Measurements from ENCODE around the gene TDRD12.

TDRD12 gene

GRCh38 chr19:32868206-32868950, 148.8 kb downstream of the TDRD12 start:
- DNase-seq (ENCODE audit: low spot score) = no peak

- no peak for DNase-seq (ENCODE audit: low spot score)
Measured at GRCh38 chr19:32869369-32869965, 149.9 kb downstream of the TDRD12 start, which contains the start of gene SLC7A9. Gene SLC7A9, minus strand, starts transcription at chr19:32869767. Its CDS starts 1,233 bp downstream, at chr19:32868534.

- no peak for DNase-seq (ENCODE audit: low spot score)
Measured at GRCh38 chr19:32869966-32870573, 150.5 kb downstream of the TDRD12 start.

GRCh38 chr19:32870981-32871451, 151.4 kb downstream of the TDRD12 start:
- no peak for DNase-seq (ENCODE audit: low spot score)

- DNase-seq (ENCODE audit: low spot score) = no peak
Measured at GRCh38 chr19:32872391-32872790, 152.8 kb downstream of the TDRD12 start.

GRCh38 chr19:32873247-32873959, 153.8 kb downstream of the TDRD12 start:
- peak; percentile 3 for DNase-seq (ENCODE audit: low spot score)

- no peak for DNase-seq (ENCODE audit: low spot score)
Measured at GRCh38 chr19:32874605-32875004, 155.0 kb downstream of the TDRD12 start.

- DNase-seq (ENCODE audit: low spot score) = no peak
Measured at GRCh38 chr19:32875428-32875827, 155.9 kb downstream of the TDRD12 start.

GRCh38 chr19:32876236-32876918, 156.8 kb downstream of the TDRD12 start:
- DNase-seq (ENCODE audit: low spot score) = no peak

GRCh38 chr19:32876919-32877285, 157.3 kb downstream of the TDRD12 start:
- DNase-seq (ENCODE audit: low spot score) = no peak
